HG03039 (cell line): Measurements from ENCODE around the gene COL19A1.

ENCODE experiments used
- ATAC-seq: cut with Tn5 transposase; IDR thresholded peaks from one replicate; pipeline ENCODE4 v1.9.1; 2021; ENCODE audit warnings: mild to moderate bottlenecking, moderate library complexity; ENCODE audit not compliant: unreplicated experiment

Gene COL19A1

GRCh38 chr6:70051197-70052124 is 185.1 kb downstream of the COL19A1 start:
- no peak for ATAC-seq

- no peak for ATAC-seq
Measured at GRCh38 chr6:70059039-70059719, 192.8 kb downstream of the COL19A1 start.

GRCh38 chr6:70060680-70061079 is 194.3 kb downstream of the COL19A1 start:
- no peak for ATAC-seq

GRCh38 chr6:70061546-70061945 is 195.2 kb downstream of the COL19A1 start:
- no peak for ATAC-seq

- ATAC-seq: no peak
Measured at GRCh38 chr6:70062010-70062409, 195.7 kb downstream of the COL19A1 start.

GRCh38 chr6:70072540-70073179 is 206.3 kb downstream of the COL19A1 start:
- ATAC-seq: no peak

- no peak for ATAC-seq
Measured at GRCh38 chr6:70073637-70074036, 207.3 kb downstream of the COL19A1 start.

GRCh38 chr6:70079241-70079640 is 212.9 kb downstream of the COL19A1 start:
- ATAC-seq: no peak

GRCh38 chr6:70080443-70081070 is 214.2 kb downstream of the COL19A1 start:
- no peak for ATAC-seq

GRCh38 chr6:70082830-70083229 is 216.5 kb downstream of the COL19A1 start:
- no peak for ATAC-seq

GRCh38 chr6:70086806-70087205 is 220.4 kb downstream of the COL19A1 start:
- no peak for ATAC-seq

- no peak for ATAC-seq
Measured at GRCh38 chr6:70094156-70094555, 227.8 kb downstream of the COL19A1 start.

GRCh38 chr6:70099732-70100131 is 233.4 kb downstream of the COL19A1 start:
- no peak for ATAC-seq

- ATAC-seq: no peak
Measured at GRCh38 chr6:70103798-70104197, 237.4 kb downstream of the COL19A1 start.

- ATAC-seq: peak; percentile 43
Measured at GRCh38 chr6:70107852-70108629, 241.7 kb downstream of the COL19A1 start.

- no peak for ATAC-seq
Measured at GRCh38 chr6:70110126-70111022, 244.0 kb downstream of the COL19A1 start.

- no peak for ATAC-seq
Measured at GRCh38 chr6:70111737-70112136, 245.4 kb downstream of the COL19A1 start.

- ATAC-seq: no peak
Measured at GRCh38 chr6:70112716-70113115, 246.4 kb downstream of the COL19A1 start.

GRCh38 chr6:70113171-70113570 is 246.8 kb downstream of the COL19A1 start:
- no peak for ATAC-seq
